ENCODE data around the gene RPUSD1.
"Not testable (repeated sequence)": the region's sequence is repeated elsewhere in the genome, so short reads cannot be mapped to it uniquely, and the experiment has no call there.

RPUSD1 gene

GRCh38 chr16:764184-764750, 23.9 kb downstream of the RPUSD1 start:
- DNase-seq, result no peak

- no peak for DNase-seq
Measured at GRCh38 chr16:763369-764183, 24.6 kb downstream of the RPUSD1 start.

GRCh38 chr16:762595-763268, 25.4 kb downstream of the RPUSD1 start:
- no peak for DNase-seq

- no peak for DNase-seq
Measured at GRCh38 chr16:761625-762513, 26.3 kb downstream of the RPUSD1 start.

- DNase-seq, result no peak
Measured at GRCh38 chr16:760545-761343, 27.4 kb downstream of the RPUSD1 start, which contains the start of gene MSLN. Gene MSLN (plus strand): TSS chr16:760734. CDS start chr16:762681, 1,947 bp downstream.

GRCh38 chr16:760065-760464, 28.1 kb downstream of the RPUSD1 start:
- DNase-seq, result no peak

GRCh38 chr16:759110-759910, 28.9 kb downstream of the RPUSD1 start:
- no peak for DNase-seq

GRCh38 chr16:756428-756827, 31.8 kb downstream of the RPUSD1 start:
- DNase-seq, result no peak

- DNase-seq, result no peak
Measured at GRCh38 chr16:754656-755055, 33.5 kb downstream of the RPUSD1 start.

GRCh38 chr16:754121-754607, 34.0 kb downstream of the RPUSD1 start:
- not testable (repeated sequence) for DNase-seq

- DNase-seq, result no peak
Measured at GRCh38 chr16:752007-752312, 36.2 kb downstream of the RPUSD1 start.

- no peak for DNase-seq
Measured at GRCh38 chr16:751152-752006, 36.8 kb downstream of the RPUSD1 start.

- DNase-seq, result no peak
Measured at GRCh38 chr16:750485-750884, 37.7 kb downstream of the RPUSD1 start.

- peak; percentile 67 for DNase-seq
Measured at GRCh38 chr16:749010-749409, 39.2 kb downstream of the RPUSD1 start.

GRCh38 chr16:747978-748746, 40.0 kb downstream of the RPUSD1 start:
- DNase-seq, result no peak

- DNase-seq, result no peak
Measured at GRCh38 chr16:746637-747036, 41.5 kb downstream of the RPUSD1 start.

GRCh38 chr16:745739-746138, 42.4 kb downstream of the RPUSD1 start:
- no peak for DNase-seq

GRCh38 chr16:743794-744500, 44.2 kb downstream of the RPUSD1 start:
- DNase-seq, result no peak

- not testable (repeated sequence) for DNase-seq
Measured at GRCh38 chr16:742894-743293, 45.3 kb downstream of the RPUSD1 start.

All from HCEC 1CT (cell line).